CD4-positive, alpha-beta T cell treated with Interleukin-6 for 4 hours (primary cell): ENCODE data around the gene DNAI1.
A peak's percentile ranks its signal among the peaks of the same experiment; 100 is the strongest.
"Not testable (repeated sequence)": the region's sequence is repeated elsewhere in the genome, so short reads cannot be mapped to it uniquely, and the experiment has no call there.

Source experiments
- DNase-seq: peaks from one replicate; pipeline ENCODE4 v3.0.0-alpha.2; 2020; ENCODE audit warnings: mixed read lengths

The DNAI1 gene

DNA sequence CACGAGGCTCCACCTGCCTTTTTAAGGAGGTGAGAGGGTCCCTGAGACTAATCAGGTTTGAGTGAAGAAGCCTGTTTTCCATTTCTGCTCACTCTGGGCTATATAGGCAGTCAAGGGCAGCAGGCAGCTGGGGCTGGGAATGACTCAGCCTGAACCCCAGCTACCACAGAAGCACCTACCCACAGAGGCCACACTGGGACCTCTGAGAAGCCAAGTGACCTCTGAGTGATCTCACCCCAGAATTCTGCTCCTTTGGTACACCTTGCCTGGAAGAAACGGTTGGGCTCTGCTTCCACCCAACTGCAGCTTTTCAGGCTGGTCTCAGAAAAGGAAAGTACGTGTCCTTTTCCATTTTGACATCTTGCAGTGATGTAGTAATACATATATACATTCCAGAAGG lies 7.1 kb upstream of the DNAI1 start:
- DNase-seq = no peak

DNA sequence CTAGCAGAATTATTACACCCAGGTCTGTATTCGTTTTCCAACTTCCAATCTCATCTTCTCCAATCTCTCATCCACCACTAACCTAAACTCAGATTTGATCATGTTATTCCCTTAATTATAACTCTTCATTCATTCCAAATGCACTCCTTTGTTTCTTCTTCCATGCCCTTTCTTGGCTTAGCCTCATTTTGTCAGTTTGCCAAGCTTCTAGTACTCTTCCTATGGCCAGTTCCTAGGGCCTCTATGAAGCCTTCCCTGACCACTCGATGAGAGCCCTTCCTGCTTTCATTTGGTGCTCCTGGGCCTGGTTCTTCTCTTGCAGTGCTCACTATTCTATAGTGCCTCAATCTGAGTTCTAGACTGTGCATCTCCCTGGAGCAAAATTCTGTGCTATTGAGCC lies 6.0 kb upstream of the DNAI1 start:
- no peak for DNase-seq

DNA sequence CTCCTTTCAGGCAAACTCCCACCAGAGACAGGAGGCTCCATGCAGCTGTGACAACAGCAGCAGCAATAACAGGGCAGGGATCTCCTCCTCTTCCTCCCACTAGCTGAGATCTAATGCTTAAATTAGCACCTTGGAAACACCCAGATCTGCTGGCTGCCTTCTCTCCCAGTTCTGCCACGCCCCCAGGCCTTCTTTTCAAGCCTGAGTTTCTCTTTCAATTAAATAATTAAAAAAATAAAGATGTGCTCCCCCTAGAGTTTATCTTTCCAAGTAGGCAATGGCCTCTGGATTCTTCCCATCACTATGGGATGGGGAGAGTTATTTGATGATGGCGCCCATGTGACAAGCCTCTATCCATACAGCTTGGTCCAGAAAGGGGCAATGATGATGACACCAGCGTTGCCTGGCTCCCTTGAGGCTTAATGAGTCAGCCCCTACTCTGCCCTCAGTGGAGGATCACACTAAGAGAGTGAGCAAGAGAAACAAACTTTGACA lies 4.0 kb upstream of the DNAI1 start:
- DNase-seq = no peak

DNA sequence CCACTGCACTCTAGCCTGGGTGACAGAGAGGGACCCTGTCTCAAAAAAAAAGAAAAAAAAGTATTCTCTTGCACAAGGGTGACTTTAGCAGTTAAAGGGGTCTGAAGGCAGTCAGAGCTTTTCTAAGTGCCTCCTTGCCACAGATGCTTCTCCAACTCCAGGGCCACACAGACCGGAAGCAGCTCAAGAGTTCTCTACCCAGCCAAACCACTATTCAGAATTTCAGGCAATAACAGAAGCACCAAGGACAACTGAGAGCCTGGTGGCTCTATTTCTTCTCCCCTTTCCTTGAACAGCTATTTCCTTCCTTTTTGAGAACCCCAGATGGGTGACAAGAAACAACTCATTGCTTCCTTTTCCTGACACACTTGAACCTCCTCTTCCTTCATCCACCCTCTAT lies 2.5 kb upstream of the DNAI1 start:
- no peak for DNase-seq

DNA sequence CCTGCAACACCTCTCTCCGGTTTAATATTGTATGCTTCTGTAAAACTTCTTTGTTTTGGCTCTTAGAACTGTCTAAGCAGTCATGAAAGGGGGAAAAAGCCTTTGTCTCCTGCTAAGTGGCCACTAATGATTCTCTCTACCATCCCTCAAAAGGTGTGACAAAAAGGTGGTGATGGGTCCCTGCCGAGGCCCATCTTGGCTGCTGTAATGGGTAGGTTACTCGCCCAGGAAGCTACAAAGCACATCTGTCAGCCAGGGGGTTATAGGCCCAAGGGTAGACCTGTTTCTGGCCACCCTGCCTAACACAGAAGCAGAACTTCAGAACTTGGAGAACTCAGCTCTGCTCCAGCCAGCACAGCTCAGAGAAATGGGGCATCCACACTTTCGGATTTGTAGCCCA lies 1.9 kb upstream of the DNAI1 start:
- no peak for DNase-seq

DNA sequence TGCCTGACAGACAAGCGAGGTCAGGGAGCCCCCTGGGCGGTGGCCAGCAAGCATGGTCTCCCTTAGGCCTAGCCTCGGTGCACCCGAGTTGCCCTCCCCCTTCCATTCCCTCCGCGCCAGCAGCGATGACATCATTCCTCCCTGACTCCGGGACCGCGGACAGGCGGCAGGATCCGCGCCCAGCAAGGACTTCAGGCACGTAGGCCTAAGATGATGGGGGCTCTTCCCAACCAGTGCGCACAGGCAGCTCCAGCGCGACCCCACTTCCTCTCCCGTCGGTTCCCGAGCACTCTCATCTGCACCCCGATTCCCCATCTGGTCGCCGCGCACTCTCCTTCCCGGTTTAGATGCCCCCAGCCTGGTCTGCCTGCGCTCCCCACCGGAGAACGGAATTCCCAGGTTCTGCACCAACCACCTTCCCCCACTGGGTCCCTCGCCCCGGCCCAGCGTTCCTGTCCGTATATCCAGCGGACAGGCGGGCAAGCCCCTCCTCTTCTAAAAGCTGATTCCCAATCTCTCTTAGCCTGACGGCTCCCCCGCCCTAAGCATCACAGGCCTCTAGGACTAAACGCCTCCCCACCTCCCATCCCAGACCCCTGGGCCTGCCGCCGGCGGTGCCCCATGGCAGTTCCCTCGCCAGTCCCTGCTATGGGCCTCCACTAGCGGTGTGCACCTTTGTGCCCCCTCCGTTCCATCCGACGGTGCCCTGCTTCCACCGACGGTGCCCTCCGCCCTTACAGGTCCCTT lies 1.2 kb upstream of the DNAI1 start:
- peak; percentile 34 for DNase-seq

DNA sequence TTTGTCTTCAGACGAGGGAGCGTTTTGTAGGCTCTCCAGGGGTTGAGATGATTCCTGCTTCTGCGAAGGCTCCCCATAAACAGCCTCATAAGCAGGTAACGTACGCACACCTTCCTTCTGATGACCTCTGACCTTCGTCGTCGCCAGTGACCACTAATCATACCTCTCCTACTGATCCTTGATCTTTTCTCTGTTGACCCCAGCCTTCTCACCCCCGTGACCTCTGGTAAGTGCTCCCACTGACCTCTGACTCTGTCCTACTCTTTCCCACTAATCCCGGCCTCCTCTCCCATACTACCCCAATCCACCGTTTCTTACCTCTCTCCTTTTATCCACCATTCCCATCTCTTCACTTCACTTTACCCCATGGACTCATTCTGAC lies 345 bp downstream of the DNAI1 start:
- DNase-seq = no peak

DNA sequence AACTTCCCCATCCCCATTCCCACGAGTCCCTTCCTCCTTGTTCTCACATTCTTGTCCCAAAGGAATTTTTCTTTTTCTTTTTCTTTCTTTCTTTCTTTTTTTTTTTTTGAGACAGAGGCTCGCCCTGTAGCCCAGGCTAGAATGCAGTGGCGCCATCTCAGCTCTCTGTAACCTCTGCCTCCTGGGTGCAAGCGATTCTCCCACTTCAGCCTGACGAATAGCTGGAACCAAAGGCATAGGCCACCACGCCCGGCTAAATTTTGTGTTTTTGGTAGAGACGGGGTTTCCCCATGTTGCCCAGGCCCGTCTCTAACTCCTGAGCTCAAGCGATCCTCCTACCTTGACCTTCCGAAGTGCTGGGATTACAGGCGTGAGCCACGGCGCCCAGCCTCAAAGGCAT lies 751 bp downstream of the DNAI1 start:
- no peak for DNase-seq

DNA sequence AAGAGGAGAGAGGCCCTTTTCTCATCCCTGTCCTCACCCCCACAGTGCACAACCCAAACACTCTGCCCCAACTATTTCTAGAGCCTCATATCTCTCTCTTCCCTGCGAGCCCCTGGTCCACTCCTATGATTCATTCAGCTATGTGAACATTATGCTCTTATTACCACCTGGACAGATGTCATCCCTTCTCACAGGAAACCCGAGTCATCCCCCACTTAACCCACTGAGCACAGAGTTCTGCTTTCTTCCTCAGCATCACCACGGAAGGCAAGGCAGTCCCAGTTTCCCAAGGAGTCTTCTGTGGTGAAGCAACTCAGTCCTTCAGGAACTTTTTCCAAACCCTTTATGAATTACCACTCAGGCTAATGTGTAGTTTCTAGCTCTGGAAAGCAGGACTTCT lies 1.3 kb downstream of the DNAI1 start:
- DNase-seq = no peak

DNA sequence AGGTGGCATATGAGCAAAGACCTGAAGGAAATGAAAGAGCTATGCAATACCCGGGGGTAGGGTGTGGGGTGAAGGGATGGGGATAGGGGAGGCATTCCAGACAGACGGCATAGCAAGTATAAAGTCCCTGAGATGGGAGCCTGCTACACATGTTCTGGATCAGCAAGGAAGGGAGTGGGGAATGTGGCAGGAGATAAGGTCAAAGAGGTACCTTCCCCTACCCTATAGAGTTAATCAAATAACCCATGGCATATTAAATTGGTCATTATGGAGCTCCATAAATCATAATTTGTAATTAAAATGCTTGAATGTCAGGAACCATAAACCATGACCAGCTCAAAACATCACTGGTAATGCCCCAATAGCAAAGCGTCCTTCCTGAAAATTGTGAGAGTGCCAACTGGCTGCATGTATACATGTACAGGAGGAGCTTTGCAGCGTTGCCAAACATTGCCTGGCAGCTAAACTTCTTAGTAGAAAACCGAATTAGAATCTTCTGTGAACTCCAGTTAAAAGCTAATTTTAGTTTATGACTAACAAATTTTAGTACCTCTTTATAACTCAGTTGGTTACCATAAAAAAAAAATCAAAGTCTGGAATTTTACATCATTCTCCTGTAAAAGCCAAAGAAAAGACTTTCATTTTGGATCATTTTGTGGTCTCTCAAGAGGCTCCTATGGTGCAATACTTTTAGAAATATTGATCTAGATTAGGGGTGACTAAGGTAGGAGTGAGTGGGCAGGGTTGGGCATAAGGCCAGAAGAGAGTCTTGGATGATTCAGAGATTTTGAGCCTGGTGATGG lies 4.7 kb downstream of the DNAI1 start:
- DNase-seq = no peak

DNA sequence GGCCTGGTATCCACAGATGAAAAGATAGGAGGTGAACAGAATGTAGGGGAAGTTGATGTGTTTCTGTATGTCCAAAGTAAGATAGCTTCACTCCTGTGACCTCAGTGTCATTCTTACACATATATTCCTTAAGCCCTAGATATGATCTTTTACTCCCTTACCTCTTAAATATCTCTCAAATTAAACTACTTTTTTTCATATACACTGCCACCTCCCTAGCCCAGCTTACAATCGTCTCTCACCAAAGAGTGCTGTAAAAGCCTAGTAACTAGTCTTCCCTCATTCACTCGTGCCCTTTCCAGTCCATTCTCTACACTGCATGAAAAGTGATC lies 5.3 kb downstream of the DNAI1 start:
- no peak for DNase-seq

DNA sequence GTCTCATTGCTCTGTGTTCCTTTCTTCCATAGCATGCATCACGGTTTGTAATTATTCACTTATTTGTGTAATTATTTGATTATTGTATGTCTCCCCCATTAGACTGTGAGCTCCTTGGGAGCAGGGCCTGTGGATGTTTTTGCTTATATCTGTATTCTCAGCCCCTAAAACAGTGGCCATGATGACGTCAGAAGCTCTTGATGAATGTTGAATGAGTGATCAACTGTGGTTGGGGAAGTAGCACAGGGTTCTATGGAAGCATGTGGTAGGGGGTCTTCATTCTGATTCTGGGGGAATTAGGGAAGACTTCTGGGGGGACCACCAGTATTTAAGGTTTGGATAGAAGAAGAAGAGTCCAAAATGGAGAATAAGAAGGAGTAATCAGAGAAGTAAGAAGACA lies 6.0 kb downstream of the DNAI1 start:
- no peak for DNase-seq

DNA sequence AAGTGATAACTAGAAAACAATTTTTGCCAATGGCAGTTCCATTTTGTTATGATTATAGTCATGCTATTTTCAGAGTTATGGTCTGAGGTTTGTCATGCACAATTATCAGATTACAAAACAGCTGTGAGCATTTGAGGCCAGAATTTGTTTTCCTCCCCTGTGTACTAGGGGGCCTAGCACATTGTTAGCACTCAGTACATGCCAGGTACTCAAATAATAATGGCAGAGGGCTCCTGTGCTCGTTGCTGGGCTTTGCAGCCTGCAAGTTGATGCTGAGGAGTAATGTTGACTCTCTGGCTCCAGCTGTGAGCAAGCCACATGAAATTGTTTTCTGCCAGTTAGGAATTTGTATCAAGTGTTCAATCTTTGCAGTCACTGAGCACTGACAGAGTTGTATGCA lies 6.9 kb downstream of the DNAI1 start:
- DNase-seq = no peak

DNA sequence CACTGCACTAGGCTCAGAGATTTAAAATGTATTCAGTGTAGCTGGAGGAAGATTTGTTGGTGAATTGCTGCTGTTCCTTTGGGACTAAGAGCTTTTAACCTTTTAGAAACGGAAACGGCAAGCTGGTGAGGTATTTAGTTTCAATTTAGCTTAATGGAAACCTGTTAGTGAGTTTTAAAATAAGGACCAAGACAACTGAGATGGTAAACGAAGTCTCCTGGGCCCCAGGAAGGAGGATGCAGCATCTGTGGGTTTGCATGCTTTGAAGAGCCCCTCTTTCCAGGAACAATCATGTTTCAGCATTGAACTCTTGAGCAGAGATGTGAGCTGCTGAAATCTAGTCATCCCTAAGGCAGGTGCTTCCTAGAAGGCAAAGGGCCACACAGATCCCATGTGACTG lies 16.5 kb downstream of the DNAI1 start:
- no peak for DNase-seq

DNA sequence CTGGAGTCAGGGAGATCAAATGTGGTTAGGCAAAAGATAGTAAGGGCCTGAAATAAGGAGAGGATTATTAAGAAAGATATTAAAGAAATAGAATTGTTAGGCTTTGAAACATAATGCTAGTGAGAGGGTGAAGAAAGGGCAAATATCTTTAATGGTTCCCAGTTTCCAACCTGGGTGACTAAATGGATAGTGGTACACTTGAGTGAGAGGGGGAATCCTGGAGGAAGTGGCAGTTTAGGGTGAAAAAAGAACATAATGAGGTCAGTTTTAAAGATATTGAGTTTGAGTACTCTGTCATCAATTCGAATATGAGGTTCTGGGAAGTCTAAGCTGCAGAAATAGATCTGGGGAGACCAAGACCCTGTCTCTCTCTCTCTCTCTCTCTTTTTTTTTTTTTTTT lies 18.9 kb downstream of the DNAI1 start:
- DNase-seq = no peak

DNA sequence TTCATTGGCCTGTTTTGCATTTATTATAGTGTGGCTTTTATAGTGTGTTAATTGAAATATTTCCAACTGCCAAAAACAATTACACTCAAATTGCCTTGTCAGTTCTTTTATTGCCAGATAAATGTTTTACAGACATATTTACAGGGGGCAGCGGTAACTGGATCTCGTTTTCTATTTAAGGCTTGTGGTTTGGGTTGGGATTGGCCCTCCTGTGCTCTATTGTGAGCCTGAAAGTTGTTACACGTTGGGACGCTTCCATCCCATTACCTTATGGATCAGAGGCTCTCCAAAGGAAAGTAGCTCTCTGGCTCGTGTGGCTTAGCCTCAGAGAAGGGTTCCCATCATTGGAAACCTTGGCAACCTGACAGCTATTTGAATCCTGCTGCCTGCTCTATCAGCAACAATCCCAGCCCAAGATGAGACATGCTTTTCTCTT lies 20.8 kb downstream of the DNAI1 start:
- DNase-seq = no peak

DNA sequence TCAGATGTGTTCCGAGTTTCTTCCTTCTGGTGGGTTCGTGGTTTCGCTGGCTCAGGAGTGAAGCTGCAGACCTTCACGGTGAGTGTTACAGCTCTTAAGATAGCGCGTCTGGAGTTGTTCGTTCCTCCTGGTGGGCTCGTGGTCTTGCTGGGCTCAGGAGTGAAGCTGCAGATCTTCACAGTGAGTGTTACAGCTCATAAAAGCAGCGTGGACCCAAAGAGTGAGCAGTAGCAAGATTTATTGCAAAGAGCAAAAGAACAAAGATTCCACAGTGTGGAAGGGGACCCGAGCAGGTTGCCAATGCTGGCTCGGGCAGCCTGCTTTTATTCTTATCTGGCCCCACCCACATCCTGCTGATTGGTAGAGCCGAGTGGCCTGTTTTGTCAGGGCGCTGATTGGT lies 23.0 kb downstream of the DNAI1 start:
- DNase-seq = not testable (repeated sequence)

DNA sequence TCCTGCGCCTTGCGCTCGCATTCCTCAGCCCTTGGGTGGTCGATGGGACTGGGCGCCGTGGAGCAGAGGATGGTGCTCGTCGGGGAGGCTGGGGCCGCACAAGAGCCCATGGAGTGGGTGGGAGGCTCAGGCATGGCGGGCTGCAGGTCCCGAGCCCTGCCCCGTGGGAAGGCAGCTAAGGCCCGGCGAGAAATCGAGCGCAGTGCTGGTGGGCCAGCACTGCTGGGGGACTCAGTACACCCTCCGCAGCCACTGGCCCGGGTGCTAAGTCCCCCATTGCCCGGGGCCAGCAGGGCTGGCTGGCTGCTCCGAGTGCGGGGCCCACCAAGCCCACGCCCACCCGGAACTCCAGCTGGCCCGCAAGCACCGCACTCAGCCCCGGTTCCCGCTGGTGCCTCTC lies 24.1 kb downstream of the DNAI1 start:
- not testable (repeated sequence) for DNase-seq

DNA sequence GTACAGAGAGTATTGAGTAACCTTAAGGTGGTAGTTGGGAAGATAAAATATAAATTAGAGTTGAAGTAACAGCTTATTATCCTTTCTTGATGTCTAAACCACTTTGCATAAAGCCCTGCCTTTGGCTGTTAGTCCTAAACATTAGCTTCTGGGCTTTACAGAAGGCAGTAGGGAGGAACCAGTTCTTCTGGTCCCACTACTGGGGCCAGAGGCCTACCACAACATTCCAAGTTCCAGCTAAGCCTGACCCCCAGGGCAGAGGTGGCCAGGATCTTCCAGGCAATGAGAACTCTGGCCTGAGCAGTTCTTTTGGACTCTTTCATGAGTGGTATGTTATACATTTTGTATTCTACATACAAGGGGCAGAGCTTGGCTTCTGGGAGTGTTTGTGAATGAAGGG lies 26.1 kb downstream of the DNAI1 start:
- no peak for DNase-seq

DNA sequence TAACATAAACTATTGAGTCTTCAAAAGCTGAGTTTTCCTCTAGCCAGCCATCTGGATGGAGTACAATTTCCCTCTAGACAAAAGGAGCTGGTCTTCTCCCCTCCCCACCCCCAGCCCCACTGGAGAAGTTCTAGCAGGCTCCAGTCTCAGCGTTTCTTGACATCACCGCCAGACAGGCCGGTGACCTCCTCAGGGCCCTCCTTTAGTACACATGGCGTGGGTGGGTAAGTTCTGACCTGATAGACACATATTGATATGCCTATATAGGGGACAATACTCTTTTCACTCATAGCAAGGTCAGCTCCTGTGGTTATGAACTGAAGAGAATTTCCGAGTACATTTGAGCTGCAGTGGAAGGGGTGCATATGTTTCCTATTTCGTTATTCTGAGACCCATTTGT lies 27.2 kb downstream of the DNAI1 start:
- no peak for DNase-seq

DNA sequence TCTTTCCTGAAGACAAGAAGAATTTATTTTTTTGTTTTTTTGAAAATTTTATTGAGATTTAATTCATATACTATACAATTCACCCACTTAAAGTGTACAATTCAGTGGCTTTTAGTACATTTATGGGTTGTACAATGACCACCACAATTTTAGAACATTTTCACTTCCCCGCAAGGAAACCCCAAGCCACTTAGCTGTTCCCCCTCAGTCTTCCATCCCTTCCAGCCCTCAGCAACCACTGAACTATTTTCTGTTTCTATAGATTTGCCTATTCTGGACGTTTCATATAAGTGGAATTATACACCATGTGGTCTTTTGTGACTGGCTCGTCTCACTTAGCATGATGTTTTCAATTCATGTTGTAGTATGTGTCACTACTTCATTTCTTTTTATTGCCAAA lies 28.0 kb downstream of the DNAI1 start:
- DNase-seq = no peak

DNA sequence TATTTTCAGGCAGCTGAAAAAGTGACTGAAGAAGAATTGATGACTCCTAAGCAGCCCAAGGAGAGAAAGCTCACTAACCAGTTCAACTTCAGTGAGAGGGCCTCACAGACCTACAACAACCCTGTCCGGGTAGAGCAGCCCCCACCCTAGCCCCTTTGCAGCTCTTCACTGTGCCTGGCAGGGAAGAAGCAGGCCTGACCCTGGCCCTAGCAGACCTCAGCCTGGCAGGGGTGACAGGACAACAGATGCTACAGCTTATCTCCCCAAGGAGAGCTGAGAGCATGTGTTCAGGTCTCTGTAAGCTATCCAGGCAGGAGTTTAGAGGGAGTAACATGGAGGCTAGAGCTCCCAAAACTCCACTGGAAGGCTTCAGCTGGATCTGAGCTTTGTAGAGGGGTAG lies 31.8 kb downstream of the DNAI1 start:
- DNase-seq = no peak

DNA sequence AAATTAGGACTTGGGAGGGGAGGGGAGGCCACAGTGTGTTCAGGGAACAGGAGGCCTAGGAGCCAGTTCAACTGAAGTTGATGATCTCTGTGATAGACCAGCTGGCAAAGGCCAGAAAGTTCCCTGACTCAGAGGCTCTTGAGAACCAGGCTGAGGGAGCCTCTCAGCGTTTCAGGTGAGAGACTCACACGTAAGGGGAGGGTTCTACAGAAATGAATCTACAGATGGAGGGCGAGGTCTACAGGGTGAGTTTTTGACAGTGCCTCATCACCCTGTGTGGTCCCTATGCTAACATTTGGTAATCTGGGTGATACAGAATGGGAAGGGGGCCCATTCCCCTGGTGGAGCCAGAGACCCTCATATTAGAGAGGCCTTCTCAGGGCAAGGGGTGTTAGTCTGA lies 32.2 kb downstream of the DNAI1 start:
- no peak for DNase-seq

DNA sequence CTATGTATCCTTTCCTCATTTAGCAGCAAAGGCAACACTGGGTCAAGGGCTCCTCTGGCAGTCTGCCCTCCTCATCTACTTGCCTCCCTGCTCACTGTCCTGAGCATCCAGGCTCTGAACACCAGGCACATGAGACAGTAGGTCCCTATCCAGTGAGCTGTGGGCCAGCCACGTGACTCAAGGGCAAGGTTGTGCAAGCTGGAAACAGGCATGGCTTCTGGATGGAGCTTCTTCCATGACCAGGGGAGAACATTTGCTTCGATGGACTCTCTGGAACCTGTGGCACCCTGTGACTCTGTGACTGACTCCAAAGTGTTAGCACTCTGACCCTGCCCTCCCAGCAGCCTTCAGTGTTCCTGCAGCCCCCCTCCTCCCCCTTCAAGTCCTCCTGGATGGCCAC lies 33.0 kb downstream of the DNAI1 start:
- no peak for DNase-seq

DNA sequence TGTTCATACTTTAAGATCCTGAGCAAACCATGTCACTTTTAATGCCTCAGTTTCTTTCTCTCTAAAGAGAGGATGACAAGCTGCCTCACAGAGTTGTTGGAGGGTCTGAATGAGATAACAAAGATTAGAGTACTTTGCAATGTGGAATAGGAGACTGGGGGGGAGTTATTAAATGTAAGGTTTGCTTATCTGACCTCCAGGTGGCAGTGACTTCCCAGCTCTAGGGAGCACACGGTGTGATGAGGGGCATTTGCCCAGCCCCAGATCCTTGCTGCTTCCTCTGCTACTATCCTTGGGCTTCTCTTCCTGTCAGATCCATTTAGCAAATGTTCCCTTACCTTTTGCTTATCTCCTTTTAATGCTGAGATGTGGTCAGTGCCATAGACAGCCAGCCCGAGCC lies 33.4 kb downstream of the DNAI1 start:
- DNase-seq = no peak
